HG03039 (cell line): ENCODE measurements around the gene NOL12.

Experiments used
- ATAC-seq: cut with Tn5 transposase; IDR thresholded peaks from one replicate; pipeline ENCODE4 v1.9.1; 2021; ENCODE audit warnings: mild to moderate bottlenecking, moderate library complexity; ENCODE audit not compliant: unreplicated experiment

NOL12 gene

DNA sequence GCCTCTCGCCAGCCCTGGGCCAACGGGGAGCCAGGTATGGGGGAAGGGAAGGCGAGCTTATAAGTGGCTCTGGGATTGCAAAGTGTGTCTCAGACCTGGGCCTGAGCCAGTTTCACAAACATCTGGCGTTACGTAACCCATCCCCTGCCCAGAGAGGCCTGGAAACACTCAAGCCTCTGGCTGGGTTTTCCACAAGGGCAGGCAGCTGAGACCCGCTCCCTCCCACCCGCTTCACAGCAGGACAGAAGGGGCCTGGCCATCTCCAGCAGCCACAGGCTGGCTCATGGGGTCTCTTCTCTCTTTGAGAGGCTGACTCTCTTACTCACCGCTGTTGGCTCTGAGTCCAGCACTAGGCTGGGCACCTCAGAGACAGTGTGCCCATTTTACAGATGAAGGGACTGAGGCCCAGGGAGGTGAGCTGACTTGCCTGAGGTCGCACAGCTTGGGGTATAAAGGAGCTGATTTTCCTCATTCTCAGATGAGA lies 55.2 kb downstream of the NOL12 start:
- ATAC-seq, result no peak

DNA sequence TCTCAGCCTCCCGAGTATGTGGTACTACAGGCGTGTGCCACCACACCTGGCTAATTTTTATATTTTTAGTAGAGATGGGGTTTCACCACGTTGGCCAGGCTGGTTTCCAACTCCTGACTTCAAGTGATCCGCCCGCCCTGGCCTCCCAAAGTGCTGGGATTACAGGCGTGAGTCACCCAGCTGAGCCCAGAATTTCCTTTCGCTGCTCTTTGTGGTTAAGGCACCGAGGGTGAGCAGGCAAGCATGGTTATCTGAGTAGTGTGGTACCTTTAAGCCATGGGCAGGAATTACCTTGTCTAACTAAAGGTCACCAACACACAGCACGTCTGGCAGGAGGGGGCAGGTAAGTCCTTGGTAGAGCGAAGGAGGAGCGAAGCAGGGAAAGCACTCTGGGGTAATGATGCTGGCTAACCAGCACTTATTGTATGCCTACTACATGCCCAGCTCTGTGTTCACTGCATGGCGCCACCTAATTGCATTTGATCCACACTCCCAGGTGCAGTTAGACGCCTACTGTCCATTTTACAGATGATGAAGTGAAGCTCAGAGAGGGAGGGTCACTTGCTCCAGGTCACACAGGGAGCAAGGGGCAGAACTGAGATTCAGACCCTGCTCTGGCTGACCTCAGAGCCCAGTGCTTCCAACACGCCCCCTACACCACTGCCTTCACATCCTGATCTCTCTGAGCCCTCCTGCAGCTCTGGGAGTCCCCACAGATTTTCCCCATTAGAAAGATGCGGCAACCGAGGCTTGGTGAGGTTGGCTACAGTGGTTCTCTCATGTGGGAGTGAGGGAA lies 56.4 kb downstream of the NOL12 start:
- ATAC-seq, result no peak
